ENCODE data around the gene HSPB1.
"Not testable (repeated sequence)": the region's sequence is repeated elsewhere in the genome, so short reads cannot be mapped to it uniquely, and the experiment has no call there.

The HSPB1 gene

DNA sequence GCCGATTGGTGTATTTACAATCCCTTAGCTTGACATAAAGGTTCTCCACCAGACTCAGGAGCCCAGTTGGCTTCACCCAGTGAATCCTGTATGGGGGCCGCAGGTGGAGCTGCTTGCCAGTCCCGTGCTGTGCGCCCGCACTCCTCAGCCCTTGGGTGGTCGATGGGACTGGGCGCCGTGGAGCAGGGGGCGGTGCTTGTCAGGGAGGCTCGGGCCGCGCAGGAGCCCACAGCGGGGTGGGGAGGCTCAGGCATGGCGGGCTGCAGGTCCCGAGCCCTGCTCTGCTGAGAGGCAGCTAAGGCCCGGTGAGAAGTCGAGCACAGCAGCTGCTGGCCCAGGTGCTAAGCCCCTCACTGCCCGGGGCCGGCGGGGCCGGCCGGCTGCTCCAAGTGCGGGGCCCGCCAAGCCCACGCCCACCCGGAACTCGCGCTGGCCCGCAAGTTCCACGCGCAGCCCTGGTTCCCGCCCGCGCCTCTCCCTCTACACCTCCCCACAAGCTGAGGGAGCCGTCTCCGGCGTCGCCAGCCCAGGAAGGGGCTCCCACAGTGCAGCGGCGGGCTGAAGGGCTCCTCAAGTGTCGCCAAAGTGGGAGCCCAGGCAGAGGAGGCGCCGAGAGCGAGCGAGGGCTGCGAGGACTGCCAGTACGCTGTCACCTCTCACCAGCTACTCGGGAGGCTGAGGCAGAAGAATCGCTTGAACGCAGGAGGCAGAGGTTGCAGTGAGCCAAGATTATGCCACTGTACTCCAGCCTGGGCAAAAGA, 7.0 kb downstream of the HSPB1 start:
- DNase-seq (ENCODE audit: low spot score) = not testable (repeated sequence)

DNA sequence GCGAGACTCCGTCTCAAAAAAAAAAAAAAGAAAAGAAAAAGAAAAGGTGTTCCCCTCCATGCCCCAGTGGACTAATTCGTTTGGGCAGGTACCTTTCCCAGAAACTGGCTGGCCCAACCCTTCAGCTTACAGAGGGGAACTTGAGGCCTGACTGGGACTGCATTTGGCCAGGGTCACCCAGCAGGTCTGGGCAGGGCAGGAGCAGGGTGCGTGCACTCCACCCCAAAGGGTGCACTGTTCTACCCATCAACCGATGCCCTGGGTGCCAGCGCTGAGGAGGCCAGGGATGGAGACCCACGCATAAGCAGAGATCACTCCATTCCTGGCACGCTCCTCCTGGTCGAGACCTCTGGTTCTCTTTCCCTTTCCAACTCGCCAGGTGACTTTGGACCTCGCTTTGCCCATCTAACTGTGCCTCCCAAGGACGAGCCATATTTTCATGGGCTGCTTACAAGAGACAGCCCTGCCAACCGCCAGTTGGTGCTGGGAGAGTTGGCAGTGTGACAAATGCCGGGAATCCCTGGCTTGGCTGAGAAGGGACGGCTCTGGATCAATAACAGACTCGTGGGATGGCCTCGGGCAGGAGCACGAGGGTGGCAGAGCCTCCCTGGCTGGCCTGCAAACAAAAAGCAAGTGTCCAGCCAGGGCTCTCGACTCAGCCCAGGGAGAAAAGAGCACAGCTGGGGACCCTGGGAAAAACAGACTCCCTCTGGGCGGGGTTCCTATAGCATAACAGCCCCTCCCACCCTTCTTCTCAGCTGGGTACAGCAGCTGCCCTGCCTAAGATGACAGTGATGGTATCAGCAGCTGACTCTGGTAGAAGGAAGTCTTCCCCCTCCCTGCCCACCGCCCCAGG, 7.9 kb downstream of the HSPB1 start:
- DNase-seq (ENCODE audit: low spot score) = no peak

DNA sequence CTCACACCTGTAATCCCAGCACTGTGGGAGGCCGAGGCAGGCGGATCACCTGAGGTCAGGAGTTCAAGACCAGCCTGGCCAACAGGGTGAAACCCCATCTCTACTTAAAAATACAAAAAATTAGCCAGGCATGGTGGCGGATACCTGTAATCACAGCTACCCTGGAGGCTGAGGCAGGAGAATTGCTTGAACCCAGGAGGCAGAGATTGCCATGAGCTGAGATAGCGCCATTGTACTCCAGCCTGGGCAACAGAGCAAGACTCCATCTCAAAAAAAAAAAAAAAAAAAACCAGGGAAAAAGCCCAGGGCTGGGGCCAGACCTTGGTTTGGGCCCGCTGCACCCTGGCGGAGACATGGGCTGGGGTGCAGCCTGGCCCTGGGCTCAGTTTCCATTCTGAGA, 9.4 kb downstream of the HSPB1 start:
- DNase-seq (ENCODE audit: low spot score) = not testable (repeated sequence)

DNA sequence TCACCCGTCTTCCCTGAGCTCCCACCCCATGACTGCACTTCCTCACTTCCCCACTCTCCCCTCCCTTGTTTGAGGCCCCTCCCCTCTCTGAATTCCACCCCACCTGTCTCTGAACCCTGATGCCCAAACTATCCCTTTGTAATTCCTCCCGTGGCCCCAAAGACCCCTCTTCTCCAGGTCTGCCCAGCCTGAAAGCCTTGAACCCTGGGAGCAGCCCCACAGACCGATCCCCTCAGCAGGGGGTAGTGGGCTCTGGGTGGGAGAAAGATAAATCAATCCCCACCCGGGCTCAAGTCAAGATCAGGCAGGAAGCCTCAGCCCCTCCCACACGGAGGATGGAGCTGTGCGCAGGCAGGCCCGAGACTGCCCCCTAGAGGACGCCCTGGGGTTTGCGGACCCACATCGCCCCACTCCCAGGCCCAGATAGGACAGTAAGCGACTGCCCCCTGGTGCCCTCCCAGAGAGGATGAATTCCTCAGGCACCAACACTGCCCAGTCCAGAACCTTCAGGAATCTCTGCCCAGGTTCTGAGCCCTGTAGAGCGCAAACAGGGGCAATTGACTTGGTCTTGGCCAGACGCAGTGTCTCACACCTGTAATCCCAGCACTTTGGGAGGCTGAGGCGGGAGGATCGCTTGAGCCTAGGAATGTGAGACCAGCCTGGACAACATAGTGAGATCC, 11.7 kb downstream of the HSPB1 start:
- peak; percentile 94 for DNase-seq (ENCODE audit: low spot score)

DNA sequence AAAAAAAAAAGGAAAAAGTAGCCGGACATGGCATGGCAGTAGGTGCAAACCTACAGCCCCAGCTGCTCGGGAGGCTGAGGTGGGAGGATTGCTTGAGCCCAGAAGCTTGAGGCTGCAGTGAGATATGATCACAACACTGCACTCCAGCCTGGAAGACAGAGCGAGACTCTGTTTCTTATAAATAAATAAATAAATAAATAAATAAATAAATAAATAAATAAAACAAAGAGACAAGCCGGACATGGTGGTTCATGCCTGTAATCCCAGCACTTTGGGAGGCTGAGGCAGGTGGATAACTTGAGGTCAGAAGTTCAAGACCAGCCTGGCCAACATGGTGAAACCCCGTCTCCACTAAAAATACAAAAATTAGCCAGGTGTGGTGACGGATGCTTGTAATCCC, 12.3 kb downstream of the HSPB1 start:
- DNase-seq (ENCODE audit: low spot score) = not testable (repeated sequence)

DNA sequence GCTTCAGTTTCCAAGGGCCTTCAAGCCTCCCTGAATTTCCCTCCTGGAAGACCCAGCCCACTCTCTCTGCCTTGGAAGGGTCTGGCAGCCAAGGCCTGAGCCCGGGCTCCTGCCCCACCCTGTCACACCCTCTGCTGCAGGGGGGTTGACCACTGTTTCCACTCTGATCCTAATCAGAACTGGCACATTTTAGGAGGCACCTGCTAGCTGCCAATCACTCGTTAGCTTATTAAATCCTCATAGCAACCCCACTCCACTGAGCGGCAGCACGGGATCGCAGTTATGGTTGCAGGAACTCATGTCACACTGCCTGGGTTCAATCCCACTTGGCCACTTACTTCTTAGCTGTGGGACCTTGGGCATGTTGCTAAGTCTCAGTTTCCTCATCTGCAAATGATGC, 12.9 kb downstream of the HSPB1 start:
- no peak for DNase-seq (ENCODE audit: low spot score)

DNA sequence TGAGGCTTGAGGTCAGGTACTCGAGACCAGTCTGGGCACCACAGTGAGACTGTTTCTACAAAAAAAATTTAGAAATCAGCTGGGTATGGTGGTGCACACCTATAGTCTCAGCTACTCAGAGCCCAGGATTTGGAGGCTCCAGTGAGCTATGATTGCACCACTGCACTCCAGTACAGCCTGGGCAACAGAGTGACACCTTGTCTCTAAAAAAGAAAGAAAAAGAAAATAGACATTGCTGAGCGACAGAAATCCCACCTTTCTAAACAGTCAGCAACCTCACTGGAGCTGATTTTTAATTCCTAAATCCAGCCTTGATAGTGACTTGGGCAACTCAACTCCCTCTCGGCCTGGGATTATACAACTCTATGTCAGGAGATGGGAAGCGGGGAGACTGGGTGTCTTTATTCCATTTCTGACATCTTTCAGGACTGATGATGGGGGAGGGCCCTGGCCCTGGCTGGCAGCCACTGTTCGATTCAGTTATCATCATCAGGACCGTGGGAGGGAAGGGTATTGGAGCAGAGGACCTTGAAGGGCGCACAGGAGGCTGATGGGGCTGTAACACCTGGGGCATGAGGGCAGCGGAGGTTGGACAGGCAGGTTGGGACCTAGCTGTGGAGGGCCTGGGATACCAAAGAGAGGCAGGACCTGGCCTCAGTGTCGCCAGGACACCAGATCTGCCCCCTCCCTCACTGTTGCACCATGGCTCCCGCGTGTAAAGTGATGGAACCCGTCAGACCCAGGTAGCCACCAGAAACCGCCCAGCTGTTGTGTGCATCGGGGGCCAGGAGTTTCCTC, 14.7 kb downstream of the HSPB1 start:
- no peak for DNase-seq (ENCODE audit: low spot score)

DNA sequence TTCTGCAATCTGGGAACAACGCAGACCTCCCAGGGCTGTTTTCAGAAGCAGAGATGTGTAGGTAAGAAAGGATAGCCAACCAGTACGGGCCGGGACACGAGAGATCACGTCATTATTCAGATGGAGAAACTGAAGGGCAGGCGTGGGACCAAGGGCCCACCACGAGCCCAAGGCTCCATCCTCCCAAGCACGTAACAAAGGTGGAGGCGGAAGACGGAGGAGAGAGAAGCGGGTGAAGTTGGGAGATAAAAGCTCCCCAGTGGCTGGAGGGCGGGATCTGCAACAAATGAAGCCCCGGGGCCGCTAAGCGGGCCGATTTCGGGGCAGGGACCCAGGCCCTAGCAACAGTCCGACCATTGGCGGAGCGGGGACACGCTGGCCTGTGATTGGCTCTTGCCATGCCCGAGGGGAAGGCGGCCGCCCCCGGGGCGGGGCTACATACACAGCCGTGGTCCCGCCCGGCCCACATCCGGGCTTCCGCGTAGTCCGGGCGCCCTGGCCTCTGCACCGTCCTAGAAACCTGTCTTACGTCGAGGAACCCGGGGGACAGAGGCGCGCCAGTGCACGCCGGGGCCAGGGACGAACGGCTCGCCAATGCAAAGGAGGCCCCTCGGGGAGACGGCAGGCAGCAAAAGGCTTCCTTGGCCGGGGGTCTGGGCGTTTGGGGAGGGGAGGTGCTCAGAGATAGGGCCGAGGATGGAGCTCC, 15.5 kb downstream of the HSPB1 start:
- peak; percentile 99 for DNase-seq (ENCODE audit: low spot score)

DNA sequence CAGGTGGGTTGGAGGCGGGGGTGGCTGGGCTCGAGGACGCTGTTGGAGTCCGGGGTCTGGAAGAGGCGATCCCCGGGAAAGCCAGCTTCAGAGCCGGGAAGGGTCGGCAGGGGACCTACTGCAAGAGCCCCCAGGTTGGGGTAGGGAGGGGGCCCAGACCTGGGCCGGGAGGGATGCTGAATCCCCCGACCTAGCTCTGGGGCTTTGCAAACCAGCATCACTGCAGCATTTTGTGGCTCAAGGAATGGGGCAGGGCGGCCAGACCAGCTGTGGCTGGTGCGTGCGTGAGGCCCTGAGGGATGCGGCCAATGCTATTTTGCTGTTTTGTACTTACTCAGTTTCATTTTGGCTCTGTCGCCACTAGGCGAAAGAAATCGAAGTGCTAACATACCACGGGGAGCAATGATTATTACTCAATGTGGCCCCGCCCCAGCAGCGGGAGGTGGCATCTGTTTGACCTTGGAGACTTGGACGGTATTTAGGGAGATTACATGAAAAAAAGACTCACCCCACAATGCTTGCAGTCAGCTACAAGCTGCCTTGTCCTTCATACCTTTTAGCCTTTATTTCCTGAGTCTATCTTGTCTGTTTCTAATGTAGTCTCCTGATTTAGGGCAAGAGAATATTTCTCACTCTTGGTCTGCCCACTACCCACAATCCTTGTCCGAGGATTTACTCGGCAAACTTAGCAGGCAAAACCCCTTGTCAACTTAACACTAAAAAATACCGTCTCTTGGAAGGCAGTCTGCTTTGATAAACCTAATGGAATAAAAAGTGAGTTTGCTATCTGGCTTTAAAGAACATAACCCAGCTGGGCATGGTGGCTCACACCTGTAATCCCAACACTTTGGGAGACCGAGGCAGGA, 16.2 kb downstream of the HSPB1 start:
- peak; percentile 92 for DNase-seq (ENCODE audit: low spot score)

DNA sequence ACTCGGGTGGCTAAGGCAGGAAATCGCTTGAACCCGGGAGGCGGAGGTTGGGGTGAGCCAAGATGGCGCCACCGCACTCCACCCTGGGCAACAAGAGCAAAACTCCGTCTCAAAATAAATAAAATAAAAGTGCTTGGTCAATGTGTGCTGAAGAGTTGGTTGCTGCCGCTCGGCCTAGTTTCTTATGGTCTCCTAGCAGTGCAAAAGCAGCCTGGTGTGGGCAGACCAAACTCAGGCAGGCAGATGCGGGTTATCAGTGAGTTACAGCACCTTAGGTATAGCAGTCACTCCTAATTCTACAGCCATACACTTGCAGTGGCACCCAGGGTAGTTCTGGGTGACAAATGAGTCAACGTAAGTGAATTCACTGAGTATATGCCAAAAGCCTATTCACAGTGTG, 22.6 kb downstream of the HSPB1 start:
- DNase-seq (ENCODE audit: low spot score) = no peak

DNA sequence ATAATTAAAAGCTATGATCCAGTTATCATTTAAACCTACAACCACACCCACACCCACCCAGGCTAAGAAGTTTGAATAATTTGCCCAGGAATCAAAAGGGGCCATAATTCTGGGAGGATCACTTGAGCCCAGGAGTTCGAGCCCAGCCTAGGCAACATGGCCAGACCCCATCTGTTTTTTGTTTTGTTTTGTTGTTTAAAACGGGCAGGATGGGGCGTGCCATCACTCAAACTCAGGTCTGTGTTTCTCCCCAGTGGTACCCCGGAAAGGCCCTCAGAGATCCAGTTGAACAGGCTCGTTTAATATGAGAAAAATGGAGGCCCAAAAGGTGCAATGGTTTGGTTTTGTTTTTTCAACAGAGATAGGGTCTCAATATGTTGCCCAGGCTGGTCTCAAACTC, 23.3 kb downstream of the HSPB1 start:
- no peak for DNase-seq (ENCODE audit: low spot score)

DNA sequence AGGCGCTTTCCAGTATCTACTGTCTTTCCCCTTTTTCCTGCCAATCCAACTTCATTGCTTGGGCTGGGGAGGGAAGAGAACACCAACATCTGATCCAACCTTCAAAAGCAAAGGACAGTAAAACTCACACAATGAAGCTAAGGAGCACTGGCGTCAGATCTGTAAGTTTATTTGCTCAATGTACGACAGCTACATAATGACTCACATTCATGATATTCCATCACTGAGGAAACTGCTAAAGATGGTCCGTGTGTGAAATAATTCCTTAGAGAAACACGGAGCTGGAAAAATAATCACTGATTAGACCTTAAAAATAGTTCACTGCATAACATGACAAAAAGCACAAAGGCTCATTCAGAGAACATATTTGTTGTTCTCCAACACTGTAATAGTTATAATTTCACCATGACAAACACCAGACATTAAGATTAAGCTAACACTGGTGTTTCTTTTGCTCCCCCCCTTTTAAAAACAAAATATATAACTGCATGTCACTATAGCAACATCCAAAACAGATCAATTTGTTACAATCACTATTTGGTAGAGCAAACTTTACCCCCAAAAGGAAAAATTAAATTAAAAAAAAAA, 24.3 kb downstream of the HSPB1 start:
- no peak for DNase-seq (ENCODE audit: low spot score)

DNA sequence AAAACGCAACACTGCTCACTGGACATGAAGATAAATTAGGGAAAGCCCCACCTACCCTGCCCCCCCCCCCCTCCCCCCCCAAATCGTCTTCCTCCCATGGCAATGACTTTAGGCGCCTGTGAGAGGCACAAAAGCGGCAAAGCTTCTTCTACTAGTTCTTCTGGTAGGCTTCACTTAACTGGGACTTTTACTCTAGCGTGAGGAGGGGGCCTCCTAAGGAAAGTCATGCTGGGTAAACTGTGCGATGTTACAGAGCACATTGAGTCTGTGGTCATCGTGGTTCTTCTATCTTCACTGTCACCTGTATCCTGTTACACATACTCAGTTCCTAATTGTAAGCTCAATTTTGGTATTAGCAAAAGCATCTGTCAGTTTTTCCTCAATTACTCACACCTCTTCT, 25.1 kb downstream of the HSPB1 start:
- no peak for DNase-seq (ENCODE audit: low spot score)

DNA sequence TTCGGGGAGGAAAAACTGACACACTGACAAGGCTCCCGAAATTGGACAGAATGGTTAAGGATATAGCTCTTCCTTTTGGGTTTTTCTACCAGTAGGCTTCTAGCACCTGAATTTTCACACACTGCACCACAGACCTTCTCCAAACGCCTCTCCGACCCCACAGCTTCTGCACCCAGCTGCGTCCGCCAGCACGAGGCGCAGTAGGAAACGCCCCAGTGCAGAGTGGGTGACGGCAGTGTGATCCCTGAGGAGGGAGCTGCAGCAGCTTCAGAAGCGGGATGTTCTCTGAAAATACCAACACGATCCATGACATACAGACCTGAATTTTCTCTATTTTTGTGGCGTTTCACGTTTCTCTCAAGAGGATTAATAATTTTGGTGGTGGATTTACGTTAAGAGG, 25.9 kb downstream of the HSPB1 start:
- DNase-seq (ENCODE audit: low spot score) = no peak

DNA sequence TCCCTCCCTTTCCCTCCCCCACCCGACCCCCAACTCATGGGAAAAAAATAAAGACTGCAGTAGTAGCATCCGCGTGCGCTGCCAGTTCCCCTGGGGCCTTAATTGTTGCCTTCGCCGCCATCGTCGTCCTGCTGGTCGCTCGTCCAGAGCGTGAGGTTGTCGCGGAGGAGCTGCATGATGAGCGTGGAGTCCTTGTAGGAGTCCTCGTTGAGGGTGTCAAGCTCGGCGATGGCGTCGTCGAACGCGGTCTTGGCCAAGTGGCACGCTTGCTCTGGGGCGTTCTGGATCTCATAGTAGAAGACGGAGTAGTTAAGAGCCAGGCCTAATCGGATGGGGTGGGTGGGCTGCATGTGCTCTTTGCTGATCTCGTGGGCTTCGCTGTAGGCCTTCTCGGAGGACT, 27.0 kb downstream of the HSPB1 start:
- DNase-seq (ENCODE audit: low spot score) = no peak

DNA sequence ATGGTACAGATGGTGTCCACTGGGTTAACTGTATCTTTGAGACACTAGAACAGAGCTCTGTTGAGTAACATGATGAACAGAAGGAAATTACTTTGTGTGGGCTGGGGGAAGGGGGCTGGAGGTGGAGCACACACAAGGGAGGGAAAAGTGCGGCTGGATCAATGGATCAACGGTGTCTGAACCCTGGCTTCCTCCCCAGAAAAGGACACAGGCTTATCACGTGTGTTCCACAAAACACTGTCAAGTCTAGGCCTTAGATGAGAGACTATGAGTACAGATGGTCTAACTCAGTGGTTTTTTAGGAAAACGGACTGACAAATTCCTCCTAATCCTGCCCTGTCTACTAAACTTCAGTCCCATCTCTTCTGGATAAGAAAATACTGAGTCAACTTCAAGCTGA, 27.8 kb downstream of the HSPB1 start:
- no peak for DNase-seq (ENCODE audit: low spot score)

DNA sequence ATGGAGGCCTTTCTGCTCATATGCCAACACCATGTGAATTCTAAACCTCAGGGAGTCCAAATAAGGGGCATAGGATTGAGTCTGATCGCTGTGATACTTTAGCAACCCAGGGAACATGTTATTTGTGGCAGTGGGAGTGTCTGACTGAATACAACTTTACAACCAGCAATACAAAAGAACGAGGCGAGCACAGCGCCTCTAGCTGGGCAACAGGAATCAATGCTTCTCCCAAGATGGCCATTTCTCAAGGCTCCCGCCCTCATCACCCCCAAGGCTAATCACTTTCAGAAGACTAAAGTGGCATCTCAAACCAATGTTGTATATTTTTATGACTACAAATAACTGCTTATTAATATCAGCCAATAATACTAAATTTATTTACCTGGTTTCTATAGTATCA, 28.2 kb downstream of the HSPB1 start:
- DNase-seq (ENCODE audit: low spot score) = no peak

DNA sequence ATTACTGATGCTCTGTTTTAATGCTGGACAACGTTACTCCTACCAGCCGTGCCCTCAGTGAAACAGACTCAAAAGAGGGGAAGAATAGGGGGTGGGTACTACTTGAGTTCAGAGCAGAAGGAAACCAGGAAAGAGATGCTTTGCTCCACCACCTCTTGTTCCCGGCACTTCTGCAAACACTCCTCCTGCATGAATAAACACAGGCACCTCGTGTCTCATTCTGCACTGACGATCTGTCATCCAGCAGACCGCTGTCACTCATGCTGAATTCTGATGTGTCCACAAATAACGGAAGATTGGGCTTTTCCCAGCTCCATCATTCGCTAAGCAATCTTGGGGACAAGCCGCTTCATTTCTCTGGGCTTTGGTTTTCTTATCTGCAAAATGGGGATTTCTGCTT, 29.6 kb downstream of the HSPB1 start:
- no peak for DNase-seq (ENCODE audit: low spot score)

DNA sequence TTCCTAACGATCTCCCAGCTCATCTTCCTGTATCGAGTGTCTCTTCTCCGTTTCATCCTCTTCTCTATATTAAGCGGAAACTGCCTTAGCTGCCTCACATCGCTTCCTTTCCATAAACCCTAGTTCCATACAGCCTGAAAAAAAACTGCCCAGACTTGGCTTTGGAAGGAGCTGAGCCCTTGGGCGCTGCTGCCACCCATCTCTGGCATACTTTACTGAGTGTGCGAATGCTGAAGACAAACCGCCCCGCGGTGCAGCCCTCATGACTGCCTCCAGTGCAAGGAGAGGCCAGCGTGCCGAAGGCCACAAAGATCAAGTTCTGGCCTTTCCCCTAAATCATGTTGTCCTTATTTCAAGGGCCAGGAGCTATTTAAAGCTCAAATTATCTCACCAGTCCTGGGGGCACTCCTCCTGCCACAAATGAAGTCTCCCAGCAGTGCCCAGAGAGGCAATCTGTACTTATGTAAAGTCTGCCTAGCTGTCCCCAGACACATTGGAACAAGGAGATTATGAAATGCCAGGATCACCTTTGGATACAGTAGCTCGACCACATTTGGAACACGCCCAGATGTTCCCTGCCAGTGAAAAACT, 31.1 kb downstream of the HSPB1 start:
- DNase-seq (ENCODE audit: low spot score) = no peak

Data from AG08395 (cell line).